ENCODE results near the gene TGFBR3. TPM values are rescaled to one million over a fixed set of nuclear protein-coding genes. Genes with fewer than 3 reads are reported as not detected.

TGFBR3 gene
- polyA plus RNA-seq, 1 experiment = 8.2 TPM

GRCh38 chr1:91797164-91797563 lies 88.8 kb downstream of the TGFBR3 start:
- no peaks in the 10 kb centered on the region; the same call in 1 of the 2 replicates for H3K27me3 ChIP-seq (ENCODE audit: control insufficient read depth, insufficient read depth, low read length)
- H3K36me3 ChIP-seq (ENCODE audit: control insufficient read depth, insufficient read depth, low read length) = no peaks in the 10 kb centered on the region
- ChIA-PET POLR2A (no interaction called here), CTCF (interaction anchor here (1.3 kb wide), 1 partner anchor 284 kb away, joined by 3 read pairs; no protein-coding TSS in a partner anchor)
- DNase-seq (ENCODE audit: low read depth) = no peak
- TF ChIP-seq CTCF (IDR thresholded peaks at IDR 0.05; ENCODE audit: insufficient read depth, low read depth, low read length) = no peak
- no peak overlapping the region for H3K4me3 ChIP-seq (ENCODE audit: low read depth, low read length)

- ChIA-PET POLR2A (no interaction called here), CTCF (interaction anchor here (0.6 to 1.6 kb wide), 4 partner anchors 10 to 283 kb away, joined by 3 to 4 read pairs (median 3); no protein-coding TSS in a partner anchor)
- no peaks in the 10 kb centered on the region; the same call in 1 of the 2 replicates for H3K27me3 ChIP-seq (ENCODE audit: control insufficient read depth, insufficient read depth, low read length)
- DNase-seq (ENCODE audit: low read depth) = no peak
- H3K4me3 ChIP-seq (ENCODE audit: low read depth, low read length) = no peak overlapping the region
- no peaks in the 10 kb centered on the region for H3K36me3 ChIP-seq (ENCODE audit: control insufficient read depth, insufficient read depth, low read length)
- TF ChIP-seq CTCF (IDR thresholded peaks at IDR 0.05; ENCODE audit: insufficient read depth, low read depth, low read length) = no peak
Observed at GRCh38 chr1:91796390-91796654, 89.6 kb downstream of the TGFBR3 start.

GRCh38 chr1:91795591-91796389 lies 90.2 kb downstream of the TGFBR3 start:
- POLR2A ChIA-PET = no interaction called here
- no peak overlapping the region for H3K4me3 ChIP-seq (ENCODE audit: low read depth, low read length)

GRCh38 chr1:91793877-91794276 lies 92.1 kb downstream of the TGFBR3 start:
- no peak overlapping the region for H3K4me3 ChIP-seq (ENCODE audit: low read depth, low read length)
- DNase-seq (ENCODE audit: low read depth) = no peak
- H3K36me3 ChIP-seq (ENCODE audit: control insufficient read depth, insufficient read depth, low read length) = no peaks in the 10 kb centered on the region
- ChIA-PET CTCF (interaction anchor here (0.5 kb wide), 1 partner anchor 10 kb away, joined by 3 read pairs; no protein-coding TSS in a partner anchor), POLR2A (no interaction called here)
- TF ChIP-seq CTCF (IDR thresholded peaks at IDR 0.05; ENCODE audit: insufficient read depth, low read depth, low read length) = no peak
- H3K27me3 ChIP-seq (ENCODE audit: control insufficient read depth, insufficient read depth, low read length) = no peaks in the 10 kb centered on the region; the same call in 1 of the 2 replicates

More at GRCh38 chr1:91795591-91796389, 90.2 kb downstream of the TGFBR3 start:
- Histone ChIP-seq H3K27me3 (ENCODE audit: control insufficient read depth, insufficient read depth, low read length) (no peaks in the 10 kb centered on the region; the same call in 1 of the 2 replicates), H3K36me3 (ENCODE audit: control insufficient read depth, insufficient read depth, low read length) (no peaks in the 10 kb centered on the region)
- DNase-seq (ENCODE audit: low read depth) = no peak
- CTCF ChIA-PET = interaction anchor here (0.7 to 1.6 kb wide), 5 partner anchors 9 to 283 kb away, joined by 3 to 4 read pairs (median 3); no protein-coding TSS in a partner anchor
- no peak for TF ChIP-seq CTCF (IDR thresholded peaks at IDR 0.05; ENCODE audit: insufficient read depth, low read depth, low read length)

GRCh38 chr1:91793189-91793588 lies 92.8 kb downstream of the TGFBR3 start:
- H3K36me3 ChIP-seq (ENCODE audit: control insufficient read depth, insufficient read depth, low read length) = no peaks in the 10 kb centered on the region
- DNase-seq (ENCODE audit: low read depth) = no peak
- ChIA-PET CTCF (interaction anchor here (0.9 to 1.2 kb wide), 2 partner anchors 10 to 281 kb away, joined by 3 read pairs; no protein-coding TSS in a partner anchor), POLR2A (no interaction called here)
- no peak overlapping the region for H3K4me3 ChIP-seq (ENCODE audit: low read depth, low read length)
- no peaks in the 10 kb centered on the region; the same call in 1 of the 2 replicates for H3K27me3 ChIP-seq (ENCODE audit: control insufficient read depth, insufficient read depth, low read length)
- TF ChIP-seq CTCF (IDR thresholded peaks at IDR 0.05; ENCODE audit: insufficient read depth, low read depth, low read length) = no peak
